Adrenal gland (tissue), 12 donors: ENCODE results near the gene PARVA. TPM values are rescaled to one million over a fixed set of nuclear protein-coding genes. Genes with fewer than 3 reads are reported as not detected.
"Not testable (repeated sequence)": the region's sequence is repeated elsewhere in the genome, so short reads cannot be mapped to it uniquely, and the experiment has no call there.

Source experiments
- DNase-seq, 7 donors: peaks; one replicate each; pipeline ENCODE4 v3.0.0-alpha.2; 2019 to 2020
- H3K27ac ChIP-seq, 5 donors: fragments of 200-600 bp; sonication (generic) in 4 of 5; 1 replicate in 3 of 5; 2 replicates in 2 of 5; pipeline versions ENCODE4 v1.5.1 to v1.8.0; 2016 to 2020; ENCODE audit warnings: mild to moderate bottlenecking in 1 of 5
- H3K27me3 ChIP-seq: fragments of 200-600 bp; 2 replicates; pipeline ENCODE4 v1.8.0; 2021
- H3K36me3 ChIP-seq, 2 donors: fragments of 200-600 bp; replicated peaks in 1 of 2; 1 replicate in 1 of 2; 2 replicates in 1 of 2; pipeline versions ENCODE4 v1.5.1 to v1.8.0; 2018 to 2022
- H3K4me1 ChIP-seq, 2 donors: fragments of 200-600 bp; replicated peaks in 1 of 2; 1 replicate in 1 of 2; 2 replicates in 1 of 2; pipeline versions ENCODE4 v1.5.1 to v1.8.0; 2018 to 2021
- H3K4me3 ChIP-seq, 4 donors: fragments of 200-600 bp; sonication (generic) in 3 of 4; one replicate each; pipeline ENCODE4 v1.5.1; 2016 to 2018
- H3K9me3 ChIP-seq, 3 donors: fragments of 200-600 bp; sonication (generic) in 1 of 3; replicated peaks in 1 of 3; 1 replicate in 2 of 3; 2 replicates in 1 of 3; pipeline versions ENCODE4 v1.5.1 to v1.8.0; 2016 to 2021
- POLR2A ChIP-seq, 2 donors: fragments of 450-650 bp; IDR thresholded peaks; one replicate each; pipeline ENCODE4 v1.6.1; 2017; ENCODE audit warnings: antibody characterized with exemption in 2 of 2, mild to moderate bottlenecking in 2 of 2, moderate library complexity in 1 of 2
- WGBS, 4 donors: extraction: QIAGEN DNeasy Blood & Tissue Kit in 2 of 4; methylation state at CpG; one replicate each; pipeline versions ENCODE4 v1.1.5 to v1.1.7; 2013 to 2017; 5-methylcytosine and 5-hydroxymethylcytosine counted together
- intact Hi-C, 2 donors: fragments of 100-400 bp; cut with DNase I; formaldehyde crosslinking; loops; one replicate each; pipeline versions ENCODE4 v1.14.1 to v1.15.0; 2022 to 2023
- polyA plus RNA-seq, 3 donors: library from polyadenylated mRNA; stranded (reverse); fragments of 200-250 nt in 2 of 3; fragments of 350-450 nt in 1 of 3; fragmentation: Illumina TruSeq in 1 of 3; extraction: RNeasy Lipid Tissue Mini Kit (QIAGEN cat#74804) in 1 of 3; gene quantifications; one replicate each; pipeline ENCODE4 v1.2.3, GENCODE V29; 2013 to 2014
- total RNA-seq, 9 donors: library from RNA; depleted of rRNA in 4 of 9; stranded (reverse); fragments of >200 nt in 4 of 9; fragments of 120-200 nt in 1 of 9; fragmentation: NEBNext Ultra II Directional in 1 of 9; extraction: Animal tissue kit (Norgen Biotek cat#: 25700) in 1 of 9; gene quantifications; one replicate each; pipeline versions ENCODE4 v1.1.0 to v1.2.4, GENCODE V29; 2013 to 2023
- TF ChIP-seq, protein P1 (sequence below), 6 experiments: fragments of 450-650 bp in 4 of 6; fragments of 200-600 bp in 2 of 6; sonication (generic) in 1 of 6; IDR thresholded peaks; 1 replicate in 5 of 6; 2 replicates in 1 of 6; pipeline versions ENCODE4 v1.5.1 to v1.8.0; 2016 to 2021; ENCODE audit warnings: antibody characterized with exemption in 6 of 6, mild to moderate bottlenecking in 2 of 6, moderate library complexity in 1 of 6
- donor health status: healthy with polysubstance abuse.
- donor health status: Bipolar disorder and iron deficiency.
- donor health status: DM: yes; HTN: yes; CAD: no.
- donor health status: DM: no; HTN: no; CAD: no.
- donor health status: DM: no; HTN: no; CAD: no.
- donor health status: DM: yes; HTN: yes; CAD: no.

Gene PARVA
- total and polyA plus RNA-seq, 12 donors = 13.0 to 58.9 (median 31.4) TPM

- intact Hi-C loops = no loop called here
- H3K36me3 ChIP-seq = no peaks in the 10 kb centered on the region
- WGBS, 4 donors = 74 to 79% (median 76%) methylated on average over 3 of the region's 3 CpGs
- no peaks in the 10 kb centered on the region for H3K27me3 ChIP-seq
- H3K9me3 ChIP-seq = no peaks in the 10 kb centered on the region
- TF ChIP-seq, protein P1, sequence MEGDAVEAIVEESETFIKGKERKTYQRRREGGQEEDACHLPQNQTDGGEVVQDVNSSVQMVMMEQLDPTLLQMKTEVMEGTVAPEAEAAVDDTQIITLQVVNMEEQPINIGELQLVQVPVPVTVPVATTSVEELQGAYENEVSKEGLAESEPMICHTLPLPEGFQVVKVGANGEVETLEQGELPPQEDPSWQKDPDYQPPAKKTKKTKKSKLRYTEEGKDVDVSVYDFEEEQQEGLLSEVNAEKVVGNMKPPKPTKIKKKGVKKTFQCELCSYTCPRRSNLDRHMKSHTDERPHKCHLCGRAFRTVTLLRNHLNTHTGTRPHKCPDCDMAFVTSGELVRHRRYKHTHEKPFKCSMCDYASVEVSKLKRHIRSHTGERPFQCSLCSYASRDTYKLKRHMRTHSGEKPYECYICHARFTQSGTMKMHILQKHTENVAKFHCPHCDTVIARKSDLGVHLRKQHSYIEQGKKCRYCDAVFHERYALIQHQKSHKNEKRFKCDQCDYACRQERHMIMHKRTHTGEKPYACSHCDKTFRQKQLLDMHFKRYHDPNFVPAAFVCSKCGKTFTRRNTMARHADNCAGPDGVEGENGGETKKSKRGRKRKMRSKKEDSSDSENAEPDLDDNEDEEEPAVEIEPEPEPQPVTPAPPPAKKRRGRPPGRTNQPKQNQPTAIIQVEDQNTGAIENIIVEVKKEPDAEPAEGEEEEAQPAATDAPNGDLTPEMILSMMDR (IDR thresholded peaks at IDR 0.05) = no peak
- H3K4me1 ChIP-seq = no peaks in the 10 kb centered on the region
- H3K27ac ChIP-seq = no peak overlapping the region
- DNase-seq = no peak
- no peak overlapping the region for H3K4me3 ChIP-seq
Observed at GRCh38 chr11:12361682-12362081, 15.7 kb upstream of the PARVA start.

GRCh38 chr11:12362857-12363256, 14.5 kb upstream of the PARVA start:
- Histone ChIP-seq H3K9me3 (no peaks in the 10 kb centered on the region), H3K36me3 (no peaks in the 10 kb centered on the region), H3K4me3 (no peak overlapping the region), H3K27me3 (no peaks in the 10 kb centered on the region), H3K4me1 (no peaks in the 10 kb centered on the region), H3K27ac (no peak overlapping the region)
- DNase-seq = no peak
- 37 to 47% (median 43%) methylated on average over 2 of the region's 2 CpGs for WGBS, 4 donors
- intact Hi-C loops = no loop called here
- TF ChIP-seq, protein P1 (IDR thresholded peaks at IDR 0.05) = no peak
- TF ChIP-seq POLR2A (IDR thresholded peaks at IDR 0.05) = no peak

GRCh38 chr11:12363373-12363772, 14.0 kb upstream of the PARVA start:
- TF ChIP-seq POLR2A (IDR thresholded peaks at IDR 0.05) = no peak
- TF ChIP-seq, protein P1 (IDR thresholded peaks at IDR 0.05) = no peak
- WGBS, 4 donors = 85 to 100% (median 96%) methylated on average over 1 of the region's 1 CpG
- intact Hi-C loops = no loop called here

GRCh38 chr11:12365965-12366575, 11.3 kb upstream of the PARVA start:
- intact Hi-C loops, DNase-seq, H3K27me3 ChIP-seq, H3K4me1 ChIP-seq, H3K27ac ChIP-seq, H3K9me3 ChIP-seq, H3K36me3 ChIP-seq, H3K4me3 ChIP-seq: not testable (repeated sequence)
- 64 to 83% (median 70%) methylated on average over 5 to 14 of the region's 14 CpGs for WGBS, 4 donors

More at GRCh38 chr11:12363373-12363772, 14.0 kb upstream of the PARVA start:
- Histone ChIP-seq H3K4me3 (no peak overlapping the region), H3K4me1 (no peaks in the 10 kb centered on the region), H3K27me3 (no peaks in the 10 kb centered on the region), H3K36me3 (no peaks in the 10 kb centered on the region), H3K9me3 (no peaks in the 10 kb centered on the region), H3K27ac (no peak overlapping the region)
- DNase-seq = no peak

DNA sequence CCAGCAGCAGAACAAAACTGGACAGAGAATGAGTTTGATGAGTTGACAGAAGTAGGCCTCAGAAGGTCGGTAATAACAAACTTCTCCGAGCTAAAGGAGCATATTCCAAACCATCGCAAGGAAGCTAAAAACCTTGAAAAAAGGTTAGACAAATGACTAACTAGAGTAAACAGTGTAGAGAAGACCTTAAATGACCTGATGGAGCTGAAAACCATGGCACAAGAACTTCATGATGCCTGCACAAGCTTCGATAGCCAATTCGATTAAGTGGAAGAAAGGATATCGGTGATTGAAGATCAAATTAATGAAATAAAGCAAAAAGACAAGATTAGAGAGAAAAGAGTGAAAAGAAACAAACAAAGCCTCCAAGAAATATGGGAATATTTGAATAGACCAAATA, 10.3 kb upstream of the PARVA start:
- H3K36me3 ChIP-seq, DNase-seq, H3K4me1 ChIP-seq, intact Hi-C loops, H3K27me3 ChIP-seq, H3K27ac ChIP-seq, H3K4me3 ChIP-seq, H3K9me3 ChIP-seq: not testable (repeated sequence)
- 84 to 90% (median 87%) methylated on average over 6 of the region's 6 CpGs for WGBS, 4 donors
